Naive thymus-derived CD4-positive, alpha-beta T cell (primary cell): ENCODE data around the gene DOCK9. TPM values are rescaled to one million over a fixed set of nuclear protein-coding genes. Genes with fewer than 3 reads are reported as not detected.

Source experiments
- ATAC-seq: fragments of 150-1000 bp; cut with Tn5 transposase; 2 replicates; pipeline ENCODE4 v1.10.0; 2021; ENCODE audit warnings: mild to moderate bottlenecking, moderate library complexity
- CTCF ChIA-PET: fragments of 350-600 bp; sonication (Branson Sonifier 250); formaldehyde crosslinking; loops from one replicate; lab custom pipeline; 2021; ENCODE audit warnings: antibody characterized with exemption; lab: Charles Lee
- POLR2A ChIA-PET: fragments of 350-600 bp; sonication (Branson Sonifier 250); formaldehyde crosslinking; loops from one replicate; lab custom pipeline; 2021; ENCODE audit warnings: antibody characterized with exemption, inconsistent platforms; lab: Charles Lee
- DNase-seq, 9 donors: peaks; one replicate each; pipeline versions ENCODE4 v3.0.0 to v3.0.0-alpha.2; 2020 to 2022; ENCODE audit warnings: mixed read lengths in 1 of 9
- H3K27ac ChIP-seq: one replicate; pipeline ENCODE4 v1.7.0; 2013; ENCODE audit warnings: mild to moderate bottlenecking, low read depth, low read length, moderate library complexity
- H3K27me3 ChIP-seq, 2 donors: one replicate each; pipeline ENCODE4 v1.7.0; 2013; ENCODE audit warnings: low read length in 2 of 2, mild to moderate bottlenecking in 2 of 2, moderate library complexity in 2 of 2; ENCODE audit not compliant: control insufficient read depth in 2 of 2, insufficient read depth in 2 of 2
- H3K36me3 ChIP-seq, 3 experiments: 1 replicate in 2 of 3; 2 replicates in 1 of 3; pipeline ENCODE4 v1.7.0; 2013; ENCODE audit warnings: low read length in 3 of 3, mild to moderate bottlenecking in 3 of 3, moderate library complexity in 1 of 3; ENCODE audit not compliant: insufficient read depth in 3 of 3, control insufficient read depth in 2 of 3
- H3K4me1 ChIP-seq, 2 donors: one replicate each; pipeline ENCODE4 v1.7.0; 2013; ENCODE audit warnings: low read length in 2 of 2, mild to moderate bottlenecking in 2 of 2, moderate library complexity in 1 of 2; ENCODE audit not compliant: control insufficient read depth in 2 of 2, insufficient read depth in 2 of 2
- H3K4me3 ChIP-seq: 2 replicates; pipeline ENCODE4 v1.7.0; 2013; ENCODE audit warnings: mild to moderate bottlenecking, low read length
- H3K9me3 ChIP-seq, 3 experiments: 1 replicate in 2 of 3; 2 replicates in 1 of 3; pipeline ENCODE4 v1.7.0; 2013; ENCODE audit warnings: low read length in 3 of 3; ENCODE audit not compliant: control insufficient read depth in 2 of 3
- H3K27ac Mint-ChIP-seq, 9 donors: one replicate each; pipeline ENCODE4 v1.8.0; 2020 to 2022; ENCODE audit warnings: mixed read lengths in 9 of 9, mild to moderate bottlenecking in 8 of 9, moderate library complexity in 5 of 9, inconsistent platforms in 2 of 9
- H3K27me3 Mint-ChIP-seq, 5 donors: one replicate each; pipeline ENCODE4 v1.8.0; 2021 to 2022; ENCODE audit warnings: mixed read lengths in 5 of 5, mild to moderate bottlenecking in 1 of 5
- H3K36me3 Mint-ChIP-seq, 5 donors: one replicate each; pipeline ENCODE4 v1.8.0; 2020 to 2022; ENCODE audit warnings: mixed read lengths in 5 of 5, mild to moderate bottlenecking in 3 of 5, inconsistent platforms in 1 of 5
- H3K4me1 Mint-ChIP-seq, 7 donors: one replicate each; pipeline ENCODE4 v1.8.0; 2020 to 2022; ENCODE audit warnings: mixed read lengths in 7 of 7, mild to moderate bottlenecking in 3 of 7, inconsistent platforms in 1 of 7
- H3K4me3 Mint-ChIP-seq, 10 donors: one replicate each; pipeline ENCODE4 v1.8.0; 2020 to 2022; ENCODE audit warnings: mild to moderate bottlenecking in 10 of 10, mixed read lengths in 10 of 10, moderate library complexity in 6 of 10, inconsistent platforms in 2 of 10
- H3K9me3 Mint-ChIP-seq, 11 donors: one replicate each; pipeline ENCODE4 v1.8.0; 2020 to 2022; ENCODE audit warnings: mixed read lengths in 11 of 11, mild to moderate bottlenecking in 4 of 11, inconsistent platforms in 1 of 11, moderate library complexity in 1 of 11
- intact Hi-C, 2 donors: fragments of 100-400 bp; cut with micrococcal nuclease; formaldehyde crosslinking; loops; one replicate each; pipeline ENCODE4 v1.15.1; 2023
- polyA plus RNA-seq, 2 donors: library from polyadenylated mRNA; unstranded; fragments of 300-500 nt; fragmentation: Illumina TruSeq; gene quantifications; one replicate each; pipeline ENCODE4 v1.2.3, GENCODE V29; 2021
- total RNA-seq, 6 experiments: library from RNA in 5 of 6; stranded (reverse) in 5 of 6; gene quantifications; 1 replicate in 5 of 6; 2 replicates in 1 of 6; pipeline ENCODE4 v1.2.3 and lab custom pipeline; 2021 to 2026

Gene DOCK9
- total and polyA plus RNA-seq, 7 experiments from 2014 or later = 22.2 to 214 (median 122) TPM

DNA sequence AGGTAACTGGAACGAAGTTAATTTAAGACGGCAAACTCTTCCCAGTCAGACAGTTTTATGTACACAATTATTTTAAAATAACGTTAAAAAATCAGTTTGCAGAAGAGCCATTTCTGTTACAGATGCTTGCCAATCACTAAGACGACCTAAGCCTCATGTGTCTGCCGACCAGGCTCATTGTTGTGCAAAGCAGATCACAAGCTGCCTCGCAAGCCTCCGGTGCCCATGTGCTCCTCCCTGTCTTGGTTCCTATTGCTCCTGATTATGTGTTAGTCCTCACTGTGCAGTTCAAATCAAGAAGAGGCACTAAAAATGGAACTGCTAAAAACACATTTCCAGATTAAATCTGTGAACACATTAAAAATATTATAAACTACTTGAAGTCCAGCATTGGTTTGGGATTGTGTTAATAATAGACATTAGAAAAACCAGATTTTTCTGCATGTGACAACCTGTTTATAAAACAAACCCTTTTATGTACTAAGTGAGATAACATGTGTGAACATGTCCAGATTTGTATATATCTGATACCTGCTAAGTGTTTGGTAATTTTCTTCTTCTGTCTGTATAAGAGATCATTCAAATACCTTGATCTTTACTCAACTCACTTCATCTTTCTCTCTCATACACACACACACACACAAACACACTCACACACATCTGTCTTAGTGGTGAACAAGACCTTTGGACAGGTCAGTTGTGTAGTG, 143.5 kb downstream of the DOCK9 start:
- no peaks in the 10 kb centered on the region for H3K9me3 Mint-ChIP-seq
- Histone ChIP-seq H3K9me3 (no peaks in the 10 kb centered on the region), H3K27me3 (no peaks in the 10 kb centered on the region), H3K27ac (no peak overlapping the region), H3K4me1 (no peaks in the 10 kb centered on the region), H3K36me3 (peaks cover 5 to 57% (median 18%) of the 10 kb centered on the region in 3 experiments), H3K4me3 (no peak overlapping the region)
- no peak overlapping the region for H3K27ac Mint-ChIP-seq
- ATAC-seq (no peak), DNase-seq (no peak)
- ChIA-PET POLR2A (no interaction called here), CTCF (no interaction called here)
- H3K4me1 Mint-ChIP-seq = peaks cover 0 to 5% (median 0%) of the 10 kb centered on the region in 7 donors
- peaks cover 28 to 79% (median 47%) of the 10 kb centered on the region in 5 donors for H3K36me3 Mint-ChIP-seq
- H3K27me3 Mint-ChIP-seq = no peaks in the 10 kb centered on the region
- H3K4me3 Mint-ChIP-seq = no peak overlapping the region
- intact Hi-C loops = no loop called here

- peaks cover 31 to 85% (median 61%) of the 10 kb centered on the region in 5 donors for H3K36me3 Mint-ChIP-seq
These were observed 146.6 kb downstream of the DOCK9 start for GRCh38 chr13:98831236-98831635.

GRCh38 chr13:98829541-98829940, 148.3 kb downstream of the DOCK9 start:
- H3K36me3 ChIP-seq = peaks cover 7 to 71% (median 16%) of the 10 kb centered on the region in 3 experiments
- ChIA-PET CTCF (interaction anchor here (1.2 to 2.0 kb wide), 2 partner anchors 10 to 13 kb away, joined by 3 to 5 read pairs; no protein-coding TSS in a partner anchor), POLR2A (interaction anchor here (0.6 kb wide), 1 partner anchor 25 kb away, joined by 3 read pairs; no protein-coding TSS in a partner anchor)
- H3K4me3 ChIP-seq = no peak overlapping the region
- ATAC-seq = no peak
- no peak overlapping the region for H3K4me3 Mint-ChIP-seq
- no peaks in the 10 kb centered on the region for H3K9me3 Mint-ChIP-seq
- no peaks in the 10 kb centered on the region for H3K4me1 ChIP-seq
- no peaks in the 10 kb centered on the region for H3K27me3 Mint-ChIP-seq
- H3K36me3 Mint-ChIP-seq = peaks cover 31 to 85% (median 61%) of the 10 kb centered on the region in 5 donors
- no peak for DNase-seq
- no peaks in the 10 kb centered on the region for H3K27me3 ChIP-seq
- no peaks in the 10 kb centered on the region for H3K9me3 ChIP-seq
- intact Hi-C loops = no loop called here
- H3K27ac ChIP-seq = no peak overlapping the region
- no peak overlapping the region for H3K27ac Mint-ChIP-seq
- peaks cover 8 to 24% (median 15%) of the 10 kb centered on the region in 7 donors for H3K4me1 Mint-ChIP-seq

More at GRCh38 chr13:98831236-98831635, 146.6 kb downstream of the DOCK9 start:
- Histone ChIP-seq H3K9me3 (no peaks in the 10 kb centered on the region), H3K27ac (no peak overlapping the region), H3K4me3 (no peak overlapping the region), H3K4me1 (no peaks in the 10 kb centered on the region), H3K27me3 (no peaks in the 10 kb centered on the region), H3K36me3 (peaks cover 7 to 72% (median 21%) of the 10 kb centered on the region in 3 experiments)
- ChIA-PET POLR2A (no interaction called here), CTCF (interaction anchor here (0.6 to 1.3 kb wide), 2 partner anchors 9 to 12 kb away, joined by 3 to 6 read pairs; no protein-coding TSS in a partner anchor)
- intact Hi-C loops = no loop called here
- ATAC-seq (no peak), DNase-seq (no peak)
- H3K4me3 Mint-ChIP-seq = no peak overlapping the region
- no peaks in the 10 kb centered on the region for H3K27me3 Mint-ChIP-seq
- H3K9me3 Mint-ChIP-seq = no peaks in the 10 kb centered on the region
- H3K27ac Mint-ChIP-seq = peak overlapping the region in 1 of 9 donors; percentile 30
- peaks cover 5 to 10% (median 6%) of the 10 kb centered on the region in 7 donors for H3K4me1 Mint-ChIP-seq

- CTCF ChIA-PET = no interaction called here
- ATAC-seq = no peak
These were observed 149.2 kb downstream of the DOCK9 start for GRCh38 chr13:98828614-98829013.

DNA sequence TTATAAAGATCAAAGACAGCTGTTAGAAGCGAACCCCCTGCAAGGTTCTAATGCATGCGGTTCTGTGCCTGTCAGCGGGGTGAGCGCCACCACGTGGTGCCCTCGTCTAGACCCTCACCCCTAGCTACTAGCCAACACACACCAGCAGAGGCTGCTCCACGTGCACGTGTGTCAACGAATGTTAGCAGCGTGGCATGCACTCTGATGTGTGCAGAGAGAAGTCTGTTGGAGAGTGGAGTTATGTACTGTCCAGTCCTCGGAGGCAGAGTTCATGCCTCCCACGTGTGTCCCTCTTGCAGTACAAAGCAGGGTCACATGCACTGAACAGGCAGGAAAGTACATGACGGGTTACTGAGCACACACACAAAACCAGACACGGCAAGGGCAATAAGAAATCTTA, 150.4 kb downstream of the DOCK9 start:
- no peaks in the 10 kb centered on the region for H3K27me3 Mint-ChIP-seq
- ATAC-seq (no peak), DNase-seq (no peak)
- POLR2A ChIA-PET = no interaction called here
- no peak overlapping the region for H3K27ac Mint-ChIP-seq
- peaks cover 6 to 24% (median 15%) of the 10 kb centered on the region in 7 donors for H3K4me1 Mint-ChIP-seq
- Histone ChIP-seq H3K27ac (no peak overlapping the region), H3K4me3 (no peak overlapping the region), H3K4me1 (no peaks in the 10 kb centered on the region), H3K9me3 (no peaks in the 10 kb centered on the region), H3K36me3 (peaks cover 7 to 85% (median 11%) of the 10 kb centered on the region in 3 experiments), H3K27me3 (no peaks in the 10 kb centered on the region)
- no peak overlapping the region for H3K4me3 Mint-ChIP-seq
- peaks cover 25 to 81% (median 53%) of the 10 kb centered on the region in 5 donors for H3K36me3 Mint-ChIP-seq
- CTCF ChIA-PET = no interaction called here
- intact Hi-C loops = no loop called here
- H3K9me3 Mint-ChIP-seq = no peaks in the 10 kb centered on the region

More at GRCh38 chr13:98828614-98829013, 149.2 kb downstream of the DOCK9 start:
- intact Hi-C loops = no loop called here
- no peaks in the 10 kb centered on the region for H3K9me3 Mint-ChIP-seq
- H3K27ac ChIP-seq = no peak overlapping the region
- no peaks in the 10 kb centered on the region for H3K4me1 ChIP-seq
- H3K36me3 Mint-ChIP-seq = peaks cover 28 to 85% (median 61%) of the 10 kb centered on the region in 5 donors
- H3K4me3 ChIP-seq = no peak overlapping the region
- no peaks in the 10 kb centered on the region for H3K9me3 ChIP-seq
- DNase-seq = no peak
- peaks cover 7 to 24% (median 15%) of the 10 kb centered on the region in 7 donors for H3K4me1 Mint-ChIP-seq
- POLR2A ChIA-PET = interaction anchor here (0.8 kb wide), 1 partner anchor 121 kb away, joined by 3 read pairs; no protein-coding TSS in a partner anchor
- peaks cover 7 to 81% (median 11%) of the 10 kb centered on the region in 3 experiments for H3K36me3 ChIP-seq
- H3K27me3 ChIP-seq = no peaks in the 10 kb centered on the region
- no peak overlapping the region for H3K27ac Mint-ChIP-seq
- no peak overlapping the region for H3K4me3 Mint-ChIP-seq
- no peaks in the 10 kb centered on the region for H3K27me3 Mint-ChIP-seq

GRCh38 chr13:98826146-98826545, 151.7 kb downstream of the DOCK9 start:
- no peak for DNase-seq
- Histone ChIP-seq H3K36me3 (peaks cover 7 to 86% (median 11%) of the 10 kb centered on the region in 3 experiments), H3K27ac (no peak overlapping the region), H3K9me3 (no peaks in the 10 kb centered on the region), H3K27me3 (no peaks in the 10 kb centered on the region), H3K4me3 (no peak overlapping the region), H3K4me1 (no peaks in the 10 kb centered on the region)
- H3K4me3 Mint-ChIP-seq = no peak overlapping the region
- CTCF ChIA-PET = interaction anchor here (0.6 kb wide), 1 partner anchor 184 kb away, joined by 4 read pairs; no protein-coding TSS in a partner anchor
- peak overlapping the region in 2 of 9 donors; percentile 46 to 66 for H3K27ac Mint-ChIP-seq
- intact Hi-C loops = no loop called here
- peaks cover 8 to 21% (median 15%) of the 10 kb centered on the region in 7 donors for H3K4me1 Mint-ChIP-seq
- no peaks in the 10 kb centered on the region for H3K9me3 Mint-ChIP-seq
- peaks cover 30 to 84% (median 57%) of the 10 kb centered on the region in 5 donors for H3K36me3 Mint-ChIP-seq
- POLR2A ChIA-PET = no interaction called here
- no peaks in the 10 kb centered on the region for H3K27me3 Mint-ChIP-seq
- no peak for ATAC-seq
